DMS 273 (cell line): ENCODE data around the gene SHCBP1L.

Source experiments
- DNase-seq: peaks from one replicate; lab custom pipeline; 2025; ENCODE audit not compliant: unreplicated experiment; lab: John Stamatoyannopoulos, UW

Gene SHCBP1L

GRCh38 chr1:182952677-182953444, at the start of gene SHCBP1L:
Gene SHCBP1L (minus strand): TSS chr1:182953166. CDS start chr1:182953133, 33 bp downstream.
- no peak for DNase-seq

- no peak for DNase-seq
Measured at GRCh38 chr1:183002267-183002666, 49.3 kb upstream of the SHCBP1L start.

- no peak for DNase-seq
Measured at GRCh38 chr1:183000167-183000962, 47.4 kb upstream of the SHCBP1L start.

- DNase-seq: no peak
Measured at GRCh38 chr1:182998482-182998881, 45.5 kb upstream of the SHCBP1L start.

- DNase-seq: no peak
Measured at GRCh38 chr1:182996816-182997215, 43.9 kb upstream of the SHCBP1L start.

- DNase-seq: peak; percentile 11
Measured at GRCh38 chr1:182995894-182996293, 42.9 kb upstream of the SHCBP1L start.

GRCh38 chr1:182993746-182994145, 40.8 kb upstream of the SHCBP1L start:
- DNase-seq: no peak

GRCh38 chr1:182990413-182991144, 37.6 kb upstream of the SHCBP1L start:
- no peak for DNase-seq

- DNase-seq: no peak
Measured at GRCh38 chr1:182985876-182986275, 32.9 kb upstream of the SHCBP1L start.

GRCh38 chr1:182984621-182985020, 31.7 kb upstream of the SHCBP1L start:
- no peak for DNase-seq

GRCh38 chr1:182984138-182984537, 31.2 kb upstream of the SHCBP1L start:
- no peak for DNase-seq

- no peak for DNase-seq
Measured at GRCh38 chr1:182978151-182978853, 25.3 kb upstream of the SHCBP1L start.

GRCh38 chr1:182977480-182977879, 24.5 kb upstream of the SHCBP1L start:
- no peak for DNase-seq

- no peak for DNase-seq
Measured at GRCh38 chr1:182974506-182975191, 21.7 kb upstream of the SHCBP1L start.

- no peak for DNase-seq
Measured at GRCh38 chr1:182972829-182973228, 19.9 kb upstream of the SHCBP1L start.

GRCh38 chr1:182972231-182972630, 19.3 kb upstream of the SHCBP1L start:
- no peak for DNase-seq

- DNase-seq: no peak
Measured at GRCh38 chr1:182971219-182971618, 18.3 kb upstream of the SHCBP1L start.

GRCh38 chr1:182968836-182969734, 16.1 kb upstream of the SHCBP1L start:
- no peak for DNase-seq

- DNase-seq: no peak
Measured at GRCh38 chr1:182968151-182968741, 15.3 kb upstream of the SHCBP1L start.
